Testis (tissue), 3 donors: ENCODE data around the gene TOP3A. TPM values are rescaled to one million over a fixed set of nuclear protein-coding genes. Genes with fewer than 3 reads are reported as not detected.
A peak's percentile ranks its signal among the peaks of the same experiment; 100 is the strongest.

Source experiments
- DNase-seq: peaks from one replicate; pipeline ENCODE4 v3.0.0-alpha.2; 2019
- H3K27ac ChIP-seq, 2 donors: fragments of 200-600 bp; sonication (generic); one replicate each; pipeline ENCODE4 v1.5.1; 2019
- H3K27me3 ChIP-seq: fragments of 200-600 bp; sonication (generic); one replicate; pipeline ENCODE4 v1.5.1; 2019
- H3K36me3 ChIP-seq: fragments of 200-600 bp; sonication (generic); one replicate; pipeline ENCODE4 v1.5.1; 2017; ENCODE audit warnings: low read depth; ENCODE audit errors: missing control alignments
- H3K4me1 ChIP-seq: fragments of 200-600 bp; sonication (generic); one replicate; pipeline ENCODE4 v1.5.1; 2019
- H3K4me3 ChIP-seq, 2 donors: fragments of 200-600 bp; sonication (generic); one replicate each; pipeline ENCODE4 v1.5.1; 2017 to 2019
- H3K9me3 ChIP-seq: fragments of 200-600 bp; sonication (generic); one replicate; pipeline ENCODE4 v1.5.1; 2017
- POLR2A ChIP-seq: fragments of 450-650 bp; IDR thresholded peaks from one replicate; pipeline ENCODE4 v1.6.1; 2017; ENCODE audit warnings: antibody characterized with exemption, mild to moderate bottlenecking, moderate library complexity
- WGBS, 2 donors: methylation state at CpG; one replicate each; pipeline ENCODE4 v1.1.5; 2018; 5-methylcytosine and 5-hydroxymethylcytosine counted together
- intact Hi-C: fragments of 100-400 bp; cut with DNase I; formaldehyde crosslinking; loops from one replicate; pipeline ENCODE4 v1.15.1; 2023; ENCODE audit warnings: low total_unique reads
- polyA plus RNA-seq: library from polyadenylated mRNA; stranded (reverse); fragments of 350-450 nt; fragmentation: Illumina TruSeq; extraction: RNeasy Lipid Tissue Mini Kit (QIAGEN cat#74804); gene quantifications from one replicate; pipeline ENCODE4 v1.2.3, GENCODE V29; 2014; ENCODE audit warnings: low read depth, low replicate concordance; ENCODE audit not compliant: insufficient read depth
- total RNA-seq, 2 donors: library from RNA; depleted of rRNA; stranded (reverse); fragments of >200 nt; gene quantifications; one replicate each; pipeline ENCODE4 v1.2.3, GENCODE V29; 2016
- TF ChIP-seq, protein P1 (sequence below), 3 experiments: fragments of 450-650 bp in 2 of 3; fragments of 200-600 bp in 1 of 3; sonication (generic) in 1 of 3; IDR thresholded peaks; one replicate each; pipeline ENCODE4 v1.5.1; 2016 to 2019; ENCODE audit warnings: antibody characterized with exemption in 3 of 3, mild to moderate bottlenecking in 2 of 3, moderate library complexity in 1 of 3

Gene TOP3A
- total and polyA plus RNA-seq, 3 donors from 2014 or later, result 34.0 to 97.9 (median 56.9) TPM

DNA sequence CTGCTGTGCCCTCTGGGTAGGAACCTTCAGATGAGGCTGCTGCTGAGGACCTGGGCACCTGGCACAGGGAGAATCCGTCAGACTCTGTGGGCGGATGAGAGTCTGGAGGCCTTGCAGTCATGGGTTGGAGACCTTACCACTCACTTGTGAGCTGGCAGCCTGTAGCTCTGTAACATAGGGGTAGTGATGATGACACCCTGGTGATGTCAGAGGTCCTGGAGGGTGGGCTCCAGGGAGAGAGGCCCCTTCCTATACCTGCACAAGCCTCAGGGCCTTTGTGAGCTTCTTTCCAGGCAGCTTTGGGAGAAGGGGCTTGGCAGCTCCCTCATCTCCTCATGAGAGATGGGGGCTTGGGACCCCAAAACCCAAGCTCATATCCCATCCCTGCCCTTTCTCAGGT lies 52.7 kb downstream of the TOP3A start:
- Histone ChIP-seq H3K4me3 (no peak overlapping the region), H3K27ac (no peak overlapping the region), H3K27me3 (no peaks in the 10 kb centered on the region), H3K9me3 (no peaks in the 10 kb centered on the region), H3K36me3 (no peaks in the 10 kb centered on the region), H3K4me1 (peaks cover 25% of the 10 kb centered on the region)
- WGBS, 2 donors, result 80 to 81% methylated on average over 1 to 2 of the region's 2 CpGs
- no peak for DNase-seq
- TF ChIP-seq, protein P1, sequence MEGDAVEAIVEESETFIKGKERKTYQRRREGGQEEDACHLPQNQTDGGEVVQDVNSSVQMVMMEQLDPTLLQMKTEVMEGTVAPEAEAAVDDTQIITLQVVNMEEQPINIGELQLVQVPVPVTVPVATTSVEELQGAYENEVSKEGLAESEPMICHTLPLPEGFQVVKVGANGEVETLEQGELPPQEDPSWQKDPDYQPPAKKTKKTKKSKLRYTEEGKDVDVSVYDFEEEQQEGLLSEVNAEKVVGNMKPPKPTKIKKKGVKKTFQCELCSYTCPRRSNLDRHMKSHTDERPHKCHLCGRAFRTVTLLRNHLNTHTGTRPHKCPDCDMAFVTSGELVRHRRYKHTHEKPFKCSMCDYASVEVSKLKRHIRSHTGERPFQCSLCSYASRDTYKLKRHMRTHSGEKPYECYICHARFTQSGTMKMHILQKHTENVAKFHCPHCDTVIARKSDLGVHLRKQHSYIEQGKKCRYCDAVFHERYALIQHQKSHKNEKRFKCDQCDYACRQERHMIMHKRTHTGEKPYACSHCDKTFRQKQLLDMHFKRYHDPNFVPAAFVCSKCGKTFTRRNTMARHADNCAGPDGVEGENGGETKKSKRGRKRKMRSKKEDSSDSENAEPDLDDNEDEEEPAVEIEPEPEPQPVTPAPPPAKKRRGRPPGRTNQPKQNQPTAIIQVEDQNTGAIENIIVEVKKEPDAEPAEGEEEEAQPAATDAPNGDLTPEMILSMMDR (IDR thresholded peaks at IDR 0.05), result no peak
- TF ChIP-seq POLR2A, result no peak
- intact Hi-C loops, result loop anchor here (10.0 kb wide), 1 partner anchor 63 kb away; no protein-coding TSS in a partner anchor

DNA sequence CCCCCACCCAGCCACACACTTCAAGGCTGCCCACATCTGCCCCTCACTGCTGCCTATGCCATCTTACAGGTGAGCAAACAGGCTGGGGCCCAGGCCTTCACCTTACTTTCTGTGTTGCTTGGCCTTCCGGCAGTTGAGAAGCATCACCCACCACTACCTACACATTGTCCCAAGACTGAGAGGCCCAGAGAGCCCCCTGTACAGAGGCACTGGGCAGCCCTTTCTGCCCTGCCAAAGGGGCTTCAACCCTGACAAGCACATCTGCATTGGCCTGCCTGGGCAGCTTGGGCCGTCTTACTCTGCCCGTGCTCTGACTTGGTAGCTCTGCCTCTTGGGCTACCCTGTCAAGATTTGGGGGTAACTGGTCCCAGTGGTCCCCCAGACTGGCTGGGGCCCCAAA lies 53.1 kb downstream of the TOP3A start:
- no peak for DNase-seq
- Histone ChIP-seq H3K9me3 (no peaks in the 10 kb centered on the region), H3K36me3 (no peaks in the 10 kb centered on the region), H3K4me1 (peaks cover 30% of the 10 kb centered on the region), H3K27ac (peak overlapping the region in 1 of 2 donors; percentile 89), H3K27me3 (no peaks in the 10 kb centered on the region), H3K4me3 (peak overlapping the region in 1 of 2 donors; percentile 83)
- intact Hi-C loops, result loop anchor here (10.0 kb wide), 1 partner anchor 63 kb away; no protein-coding TSS in a partner anchor
- TF ChIP-seq POLR2A, result no peak
- TF ChIP-seq, protein P1 (IDR thresholded peaks at IDR 0.05), result no peak
- WGBS, 2 donors, result 75 to 84% methylated on average over 2 to 3 of the region's 3 CpGs

- 0 to 3% methylated on average over 12 to 16 of the region's 16 CpGs for WGBS, 2 donors
- no peaks in the 10 kb centered on the region for H3K36me3 ChIP-seq
- H3K4me1 ChIP-seq, result peaks cover 33% of the 10 kb centered on the region
- DNase-seq, result peak; percentile 51
- no peaks in the 10 kb centered on the region for H3K27me3 ChIP-seq
- H3K4me3 ChIP-seq, result peak overlapping the region; percentile 80 to 83
- TF ChIP-seq POLR2A, result no peak
- TF ChIP-seq, protein P1 (IDR thresholded peaks at IDR 0.05), result no peak
- no peaks in the 10 kb centered on the region for H3K9me3 ChIP-seq
- intact Hi-C loops, result loop anchor here (10.0 kb wide), 1 partner anchor 64 kb away; no protein-coding TSS in a partner anchor
- peak overlapping the region; percentile 77 to 89 for H3K27ac ChIP-seq
Observed at GRCh38 chr17:18261146-18261515, 53.7 kb downstream of the TOP3A start.

DNA sequence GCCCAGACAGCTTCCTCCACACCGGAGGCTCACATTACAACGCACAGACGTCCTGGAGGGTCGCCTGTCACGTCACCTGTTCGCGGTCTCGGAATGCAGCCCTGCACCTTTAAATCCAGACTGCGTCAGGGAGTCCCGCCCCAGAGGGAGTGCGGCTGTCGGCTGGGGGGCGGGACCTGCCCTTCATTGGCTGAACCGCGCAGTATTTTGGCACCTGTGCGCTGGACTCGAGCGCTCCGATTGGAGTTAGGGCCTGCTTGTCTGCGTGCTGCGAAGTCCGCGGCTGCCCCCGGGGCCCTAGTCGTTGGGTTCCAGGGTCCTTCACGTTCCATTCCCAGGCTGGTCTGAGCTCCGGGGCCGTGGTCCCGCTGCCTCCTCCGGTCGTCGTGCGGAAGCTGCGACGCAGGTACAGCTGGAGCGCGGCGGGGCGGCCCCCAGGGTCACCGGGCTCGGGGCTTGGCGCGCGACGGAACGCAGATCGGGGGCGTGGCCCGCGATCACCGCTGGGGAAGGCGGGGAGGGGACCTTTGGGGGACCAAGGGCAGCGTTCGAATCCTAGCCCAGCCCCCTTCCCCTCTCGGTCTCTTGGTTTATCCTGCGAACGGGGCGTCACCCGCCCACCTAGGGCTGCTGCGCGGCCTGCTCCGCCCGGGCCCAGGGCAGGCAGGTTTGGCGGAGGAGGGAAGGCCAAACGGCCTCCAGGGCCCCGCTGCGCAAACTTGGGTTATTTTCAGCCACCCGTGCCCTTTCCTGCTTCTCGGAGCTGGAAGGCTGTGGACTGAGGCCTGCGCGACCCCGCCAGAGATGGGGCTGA lies 54.3 kb downstream of the TOP3A start, which contains the start of gene MIEF2:
Gene MIEF2, plus strand, starts transcription at position 331 of the 814 bp plus-strand sequence. CDS start 2,059 bp downstream, outside the sequence.
- 0 to 1% methylated on average over 24 to 40 of the region's 72 CpGs for WGBS, 2 donors
- intact Hi-C loops, result loop anchor here (10.0 kb wide), 1 partner anchor 64 kb away; no protein-coding TSS in a partner anchor
- peak within 1 kb of the TSS; percentile 77 to 89 for H3K27ac ChIP-seq
- peak within 1 kb of the TSS; percentile 80 to 83 for H3K4me3 ChIP-seq
- peak; percentile 98 for DNase-seq
- no peaks in the 10 kb centered on the region for H3K27me3 ChIP-seq
- no peaks in the 10 kb centered on the region for H3K36me3 ChIP-seq
- H3K9me3 ChIP-seq, result no peaks in the 10 kb centered on the region
- H3K4me1 ChIP-seq, result peaks cover 33% of the 10 kb centered on the region
- TF ChIP-seq, protein P1 (IDR thresholded peaks at IDR 0.05), result peak in 1 of 3 experiments; percentile 39
- TF ChIP-seq POLR2A, result no peak
